Inflammatory macrophage treated with lipopolysaccharide for 4 hours (primary cell): Measurements from ENCODE around the gene HOXD4.
A peak's percentile ranks its signal among the peaks of the same experiment; 100 is the strongest.

ENCODE experiments used
- DNase-seq: peaks from one replicate; pipeline ENCODE4 v3.0.0-alpha.2; 2020

The HOXD4 gene

DNA sequence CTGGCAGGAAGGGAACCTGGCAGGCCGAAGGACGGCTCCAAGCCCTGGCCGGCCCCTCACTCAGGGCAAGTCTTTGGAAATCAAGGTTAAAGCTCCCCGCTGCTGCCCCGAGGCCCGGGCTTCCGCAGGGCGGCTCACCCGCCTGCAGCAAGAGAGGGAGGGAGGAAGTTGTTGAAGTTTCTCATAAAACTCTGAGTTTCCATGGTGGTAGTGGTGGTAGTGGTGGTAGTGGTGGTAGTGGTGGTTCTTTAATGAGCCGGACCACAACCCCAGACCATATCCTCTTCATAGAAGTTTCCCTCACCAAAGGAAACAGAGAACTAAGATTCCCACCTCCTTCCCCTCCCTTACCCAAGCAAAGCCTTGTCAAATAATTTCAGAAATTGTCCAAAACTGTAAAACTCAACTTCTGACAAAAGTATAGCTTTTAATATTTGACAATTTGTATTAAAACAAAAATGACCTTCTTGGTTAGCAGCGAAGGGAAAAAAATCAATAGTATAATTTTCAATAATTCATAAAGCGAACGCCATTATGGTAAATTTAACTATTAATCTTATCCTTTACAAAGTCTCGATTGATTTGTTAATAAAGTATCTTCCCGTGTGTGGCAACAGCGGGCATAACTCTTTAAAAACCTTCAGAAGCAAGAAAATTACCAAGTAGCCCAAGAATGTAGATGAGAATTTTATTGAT, 36.3 kb upstream of the HOXD4 start:
- no peak for DNase-seq

DNA sequence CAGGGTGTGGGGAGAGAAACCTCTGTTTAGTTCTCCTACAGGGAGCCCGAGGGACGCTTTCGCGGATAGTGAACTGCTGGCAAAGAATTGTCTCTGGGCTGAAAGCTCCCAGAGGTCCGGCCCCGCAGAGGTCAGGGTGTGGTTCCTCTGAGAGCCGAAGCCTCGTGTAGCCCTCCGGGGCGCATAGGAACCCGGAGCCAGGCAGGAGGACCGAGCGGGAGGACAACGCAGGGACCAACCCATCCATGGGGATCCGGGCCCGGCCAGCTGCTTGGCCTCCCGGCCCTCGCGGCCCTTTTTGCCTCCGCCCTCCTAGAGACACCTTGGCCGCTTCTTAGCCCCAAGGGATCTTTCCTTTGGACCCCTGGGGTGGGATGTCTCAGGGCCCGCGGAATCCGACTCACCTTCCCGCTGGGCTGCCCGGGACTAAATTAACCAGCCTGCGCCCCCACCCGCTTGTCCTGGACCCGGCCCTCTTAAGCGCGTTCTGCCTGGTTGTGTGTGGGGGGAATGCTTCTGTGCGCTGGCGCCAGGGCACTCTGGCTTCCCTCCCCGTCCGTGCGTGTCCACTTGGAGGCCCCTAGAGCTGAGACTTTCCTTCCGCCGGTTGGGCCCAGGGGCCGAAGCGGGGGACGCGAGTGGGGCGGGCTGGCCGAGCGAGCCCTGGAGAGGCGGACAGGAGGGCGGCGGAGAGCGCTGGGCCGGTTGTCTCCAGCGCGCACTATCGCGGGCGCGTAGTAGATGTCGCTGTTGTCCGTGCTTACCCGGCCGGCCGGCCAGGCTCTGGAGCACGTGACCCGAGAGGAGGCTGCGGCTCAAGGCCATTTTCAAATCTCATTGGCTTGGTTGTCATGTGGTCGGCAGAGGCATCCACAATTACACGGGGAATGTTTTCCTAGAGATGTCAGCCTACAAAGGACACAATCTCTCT, 35.2 kb upstream of the HOXD4 start, which contains the start of gene HOXD10:
Gene HOXD10 (plus strand): TSS at position 896 of the 931 bp plus-strand sequence. CDS start 56 bp downstream, outside the sequence.
- DNase-seq = no peak

DNA sequence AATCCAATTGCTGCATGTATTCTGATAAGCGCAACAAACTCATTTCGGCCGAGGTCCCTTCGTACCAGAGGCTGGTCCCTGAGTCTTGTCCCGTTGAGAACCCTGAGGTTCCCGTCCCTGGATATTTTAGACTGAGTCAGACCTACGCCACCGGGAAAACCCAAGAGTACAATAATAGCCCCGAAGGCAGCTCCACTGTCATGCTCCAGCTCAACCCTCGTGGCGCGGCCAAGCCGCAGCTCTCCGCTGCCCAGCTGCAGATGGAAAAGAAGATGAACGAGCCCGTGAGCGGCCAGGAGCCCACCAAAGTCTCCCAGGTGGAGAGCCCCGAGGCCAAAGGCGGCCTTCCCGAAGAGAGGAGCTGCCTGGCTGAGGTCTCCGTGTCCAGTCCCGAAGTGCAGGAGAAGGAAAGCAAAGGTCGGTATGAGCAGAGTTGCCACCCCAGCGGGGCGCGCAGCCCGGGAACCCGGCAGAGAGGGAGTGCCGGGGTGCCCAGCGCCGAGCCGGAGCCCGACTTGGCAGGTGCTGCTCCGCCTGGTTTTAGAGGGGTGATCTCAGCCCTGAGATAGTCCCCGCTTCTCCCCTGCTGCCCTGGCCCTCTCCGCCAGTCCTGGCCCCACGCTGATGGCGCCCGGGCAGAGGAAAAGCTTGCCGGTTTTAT, 34.1 kb upstream of the HOXD4 start:
- no peak for DNase-seq

DNA sequence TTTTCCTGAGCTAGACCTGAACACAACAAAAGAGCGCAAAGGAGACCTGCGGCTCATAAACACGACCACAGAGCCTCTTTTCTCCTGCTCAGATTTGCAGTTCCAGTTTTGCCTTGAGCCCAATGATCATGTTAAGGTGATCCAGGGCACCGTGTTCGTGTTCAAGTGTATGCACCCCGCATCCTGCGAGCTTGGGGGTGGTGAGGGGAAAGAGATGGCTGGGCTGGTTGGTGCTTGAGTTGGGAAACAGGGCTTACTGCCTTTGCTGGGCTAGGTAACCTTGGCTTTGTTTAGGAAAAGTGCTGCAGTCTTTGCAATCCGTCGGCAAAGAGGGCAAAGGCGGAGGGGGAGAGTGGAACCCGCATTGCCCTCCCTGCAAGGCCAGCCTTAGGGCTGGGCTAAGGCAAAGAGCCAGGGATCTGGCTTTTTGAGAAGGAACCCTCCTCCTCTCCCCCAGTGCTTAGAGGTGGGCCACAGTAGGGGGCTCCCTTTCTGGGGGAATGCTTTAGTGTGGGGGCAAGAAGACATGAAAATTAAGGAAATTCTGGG, 33.5 kb upstream of the HOXD4 start:
- no peak for DNase-seq

DNA sequence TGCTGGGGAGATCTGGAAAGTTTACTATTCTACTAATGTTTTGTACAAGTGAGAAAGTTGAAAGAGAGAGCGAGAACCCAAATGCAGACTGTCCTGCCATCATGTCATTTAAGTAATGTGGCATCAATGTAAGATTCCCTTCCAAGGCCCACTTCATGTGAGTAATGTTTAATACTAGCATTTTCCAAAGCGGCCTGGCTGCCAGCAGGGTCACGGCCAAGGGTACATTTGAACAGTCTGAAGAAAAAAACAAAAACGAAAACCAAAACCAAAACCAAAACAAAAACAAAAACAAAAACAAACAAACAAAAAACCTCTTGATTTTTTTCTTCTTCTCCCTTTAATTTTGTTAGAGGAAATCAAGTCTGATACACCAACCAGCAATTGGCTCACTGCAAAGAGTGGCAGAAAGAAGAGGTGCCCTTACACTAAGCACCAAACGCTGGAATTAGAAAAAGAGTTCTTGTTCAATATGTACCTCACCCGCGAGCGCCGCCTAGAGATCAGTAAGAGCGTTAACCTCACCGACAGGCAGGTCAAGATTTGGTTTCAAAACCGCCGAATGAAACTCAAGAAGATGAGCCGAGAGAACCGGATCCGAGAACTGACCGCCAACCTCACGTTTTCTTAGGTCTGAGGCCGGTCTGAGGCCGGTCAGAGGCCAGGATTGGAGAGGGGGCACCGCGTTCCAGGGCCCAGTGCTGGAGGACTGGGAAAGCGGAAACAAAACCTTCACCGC, 32.6 kb upstream of the HOXD4 start:
- peak; percentile 13 for DNase-seq

DNA sequence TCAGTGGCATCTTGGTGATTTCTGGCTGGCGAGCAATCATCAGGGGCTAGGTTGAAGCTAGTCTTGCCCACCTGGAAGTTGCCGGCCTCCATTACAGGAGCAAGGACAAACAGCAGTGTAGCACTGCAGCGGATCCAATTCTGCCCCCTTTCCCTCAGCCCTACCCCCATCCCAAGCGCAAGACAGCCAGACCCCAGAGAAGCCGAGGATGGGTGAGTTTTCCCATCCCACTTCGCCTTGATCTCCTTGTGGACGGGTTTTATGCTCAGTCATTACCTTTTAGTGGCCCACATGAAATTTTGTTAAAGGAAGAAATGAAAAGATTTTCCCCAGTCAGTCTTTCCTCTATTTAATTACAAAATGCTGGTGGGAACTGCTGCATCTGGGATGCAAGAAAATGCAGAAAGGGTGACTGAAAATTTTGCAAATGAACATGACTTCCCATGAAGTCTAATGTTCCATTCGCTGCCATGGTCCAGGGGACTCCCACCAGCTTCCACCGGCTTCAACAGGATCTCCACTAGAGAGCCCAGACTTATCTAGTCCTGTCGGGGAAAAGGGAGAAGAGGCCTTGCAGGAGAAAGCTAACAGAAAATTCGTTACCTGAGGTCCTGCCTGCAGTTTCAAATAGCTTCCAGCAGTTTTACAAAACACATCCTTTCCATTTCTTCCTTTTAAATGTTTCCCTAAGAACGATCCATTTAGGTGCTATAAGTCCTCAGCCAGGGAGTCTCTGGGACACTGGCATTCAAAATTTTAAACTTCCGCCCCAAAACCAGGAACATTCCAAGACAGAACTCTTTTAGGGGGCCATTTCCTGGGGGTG, 30.8 kb upstream of the HOXD4 start:
- no peak for DNase-seq

DNA sequence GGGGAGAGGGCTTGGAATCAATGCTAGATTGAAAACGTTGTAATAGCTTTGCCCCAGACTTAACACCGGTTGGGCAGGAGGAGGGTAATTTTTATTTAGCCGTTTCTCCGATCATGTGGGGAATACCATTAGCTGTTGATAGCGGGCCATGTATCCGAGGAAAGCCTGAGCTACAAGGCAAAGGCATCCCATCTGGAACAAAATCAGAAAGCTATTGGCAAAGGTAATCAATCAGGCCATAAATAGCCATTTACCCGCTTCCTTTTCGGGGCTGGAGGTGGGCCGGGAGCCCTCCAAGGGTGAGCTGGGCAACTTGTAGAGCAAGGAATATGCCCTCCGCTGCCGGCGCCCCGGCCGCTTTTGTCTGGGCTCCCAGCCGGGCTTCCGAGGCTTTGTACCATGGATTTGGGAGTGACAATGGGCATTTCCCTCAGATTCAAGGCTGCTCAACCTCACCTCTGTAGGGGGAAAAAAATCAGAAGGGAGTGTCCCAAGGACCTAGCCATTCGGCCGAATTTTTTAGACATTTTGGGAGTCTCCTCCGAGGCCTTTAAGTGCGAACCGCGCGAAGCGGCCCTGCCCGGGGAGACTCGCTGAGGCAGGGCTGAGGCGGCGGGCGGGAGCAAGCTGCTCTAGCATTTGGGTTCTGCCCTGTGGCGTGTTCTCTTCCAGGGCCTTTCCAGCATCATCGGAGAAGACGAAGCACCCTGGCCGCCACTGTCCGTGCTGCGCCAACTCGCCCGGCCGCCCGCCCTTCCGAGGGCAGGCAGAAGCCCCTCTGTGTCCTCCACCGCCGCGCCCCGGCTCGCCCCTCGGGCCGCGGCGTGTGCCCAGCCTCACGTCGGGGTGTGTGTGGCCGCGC, 29.9 kb upstream of the HOXD4 start:
- DNase-seq = no peak

DNA sequence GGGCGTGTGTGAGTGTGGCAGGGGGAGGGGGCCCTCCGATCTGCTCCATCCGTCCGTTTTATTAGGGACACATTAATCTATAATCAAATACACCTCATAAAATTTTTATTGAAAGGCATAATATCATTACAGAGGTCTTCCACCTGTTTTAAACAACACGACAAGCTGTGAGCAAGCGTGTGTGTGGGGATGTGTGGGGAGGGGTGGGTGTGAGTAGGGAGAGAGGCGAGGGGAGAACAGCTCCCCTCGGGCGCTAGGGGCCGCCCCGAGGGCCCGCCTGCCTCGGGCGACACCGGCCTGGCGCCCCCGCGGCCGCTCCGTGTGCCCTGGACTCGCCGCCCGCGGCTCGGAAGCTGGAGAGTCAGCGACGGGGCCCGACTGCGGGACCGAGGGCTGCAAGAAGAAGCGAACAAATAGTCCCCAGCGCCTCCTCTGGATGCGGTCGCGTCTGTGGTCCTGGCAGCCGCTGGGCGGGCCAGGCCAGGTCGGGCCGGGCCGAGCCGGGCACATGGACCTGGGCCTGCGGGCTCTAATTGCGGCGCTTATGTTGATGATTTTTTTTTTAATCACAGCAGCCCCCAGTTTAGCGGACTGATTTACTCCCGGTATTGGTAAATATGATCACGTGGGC, 29.2 kb upstream of the HOXD4 start:
- no peak for DNase-seq

DNA sequence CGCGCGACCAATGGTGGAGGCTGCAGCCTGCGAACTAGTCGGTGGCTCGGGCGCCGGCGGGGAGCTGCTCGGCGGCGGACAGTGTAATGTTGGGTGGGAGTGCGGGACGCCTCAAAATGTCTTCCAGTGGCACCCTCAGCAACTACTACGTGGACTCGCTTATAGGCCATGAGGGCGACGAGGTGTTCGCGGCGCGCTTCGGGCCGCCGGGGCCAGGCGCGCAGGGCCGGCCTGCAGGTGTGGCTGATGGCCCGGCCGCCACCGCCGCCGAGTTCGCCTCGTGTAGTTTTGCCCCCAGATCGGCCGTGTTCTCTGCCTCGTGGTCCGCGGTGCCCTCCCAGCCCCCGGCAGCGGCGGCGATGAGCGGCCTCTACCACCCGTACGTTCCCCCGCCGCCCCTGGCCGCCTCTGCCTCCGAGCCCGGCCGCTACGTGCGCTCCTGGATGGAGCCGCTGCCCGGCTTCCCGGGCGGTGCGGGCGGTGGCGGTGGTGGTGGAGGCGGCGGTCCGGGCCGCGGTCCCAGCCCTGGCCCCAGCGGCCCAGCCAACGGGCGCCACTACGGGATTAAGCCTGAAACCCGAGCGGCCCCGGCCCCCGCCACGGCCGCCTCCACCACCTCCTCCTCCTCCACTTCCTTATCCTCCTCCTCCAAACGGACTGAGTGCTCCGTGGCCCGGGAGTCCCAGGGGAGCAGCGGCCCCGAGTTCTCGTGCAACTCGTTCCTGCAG, 28.5 kb upstream of the HOXD4 start, which contains the start of gene HOXD9:
Gene HOXD9 (plus strand): TSS at position 37 of the 728 bp plus-strand sequence. CDS start 50 bp downstream, at position 87.
- DNase-seq = no peak

DNA sequence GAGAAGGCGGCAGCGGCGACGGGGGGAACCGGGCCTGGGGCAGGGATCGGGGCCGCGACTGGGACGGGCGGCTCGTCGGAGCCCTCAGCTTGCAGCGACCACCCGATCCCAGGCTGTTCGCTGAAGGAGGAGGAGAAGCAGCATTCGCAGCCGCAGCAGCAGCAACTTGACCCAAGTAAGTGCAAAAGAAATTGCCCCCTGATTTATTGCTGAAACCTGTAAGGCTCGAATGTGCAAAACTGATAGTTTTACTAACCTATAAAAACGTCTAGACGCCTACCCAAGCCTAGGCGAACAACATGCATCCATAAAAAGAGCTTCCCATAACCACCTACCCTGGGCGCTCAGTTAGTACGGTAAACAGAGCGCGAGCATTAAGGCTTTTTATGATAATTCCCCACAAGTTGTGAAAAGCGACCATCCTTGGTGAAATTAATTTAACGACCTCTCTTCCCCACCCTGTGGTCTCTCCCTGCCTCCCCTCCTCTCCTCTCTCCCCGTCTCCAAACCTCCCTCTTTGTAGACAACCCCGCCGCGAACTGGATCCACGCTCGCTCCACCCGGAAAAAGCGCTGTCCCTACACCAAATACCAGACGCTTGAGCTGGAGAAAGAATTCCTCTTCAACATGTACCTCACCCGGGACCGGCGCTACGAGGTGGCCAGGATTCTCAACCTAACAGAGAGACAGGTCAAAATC, 27.8 kb upstream of the HOXD4 start:
- DNase-seq = no peak

DNA sequence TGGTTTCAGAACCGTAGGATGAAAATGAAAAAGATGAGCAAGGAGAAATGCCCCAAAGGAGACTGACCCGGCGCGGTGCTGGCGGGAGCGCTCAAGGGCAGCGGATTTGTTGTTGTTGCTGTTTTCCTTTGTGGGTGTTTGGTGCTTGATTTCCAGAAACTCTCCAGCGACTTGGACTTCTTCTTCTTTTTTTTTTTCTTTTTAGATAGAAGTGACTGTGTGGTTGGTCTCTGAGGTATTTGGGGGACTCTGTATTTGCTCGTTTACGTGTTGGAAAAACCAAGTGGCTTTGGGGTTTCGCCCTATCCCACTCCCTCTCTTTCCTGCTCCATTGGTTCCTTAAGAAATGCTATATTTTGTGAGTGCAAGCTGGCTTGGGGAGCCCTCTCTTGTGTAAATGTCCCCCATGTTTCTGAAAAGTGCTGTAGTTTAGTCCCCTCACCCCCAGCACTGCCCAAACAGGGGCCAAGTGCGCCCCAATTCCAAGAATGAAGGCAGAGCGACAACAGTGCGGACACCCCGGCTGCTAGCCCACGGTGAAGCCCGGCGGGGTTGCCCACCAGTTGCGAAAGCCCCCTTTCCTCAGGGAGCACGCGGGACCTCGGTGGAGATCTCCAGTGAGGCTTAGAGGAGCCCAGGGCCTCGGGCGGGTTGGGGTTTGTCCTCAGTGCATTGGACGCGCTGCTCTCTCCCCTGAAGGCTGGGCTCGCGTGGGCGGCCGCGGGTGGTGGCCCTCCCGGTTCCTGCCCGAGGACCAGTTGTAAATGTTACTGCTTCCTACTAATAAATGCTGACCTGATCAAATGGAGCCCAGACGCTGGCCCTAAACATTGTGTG, 27.0 kb upstream of the HOXD4 start:
- DNase-seq = no peak

DNA sequence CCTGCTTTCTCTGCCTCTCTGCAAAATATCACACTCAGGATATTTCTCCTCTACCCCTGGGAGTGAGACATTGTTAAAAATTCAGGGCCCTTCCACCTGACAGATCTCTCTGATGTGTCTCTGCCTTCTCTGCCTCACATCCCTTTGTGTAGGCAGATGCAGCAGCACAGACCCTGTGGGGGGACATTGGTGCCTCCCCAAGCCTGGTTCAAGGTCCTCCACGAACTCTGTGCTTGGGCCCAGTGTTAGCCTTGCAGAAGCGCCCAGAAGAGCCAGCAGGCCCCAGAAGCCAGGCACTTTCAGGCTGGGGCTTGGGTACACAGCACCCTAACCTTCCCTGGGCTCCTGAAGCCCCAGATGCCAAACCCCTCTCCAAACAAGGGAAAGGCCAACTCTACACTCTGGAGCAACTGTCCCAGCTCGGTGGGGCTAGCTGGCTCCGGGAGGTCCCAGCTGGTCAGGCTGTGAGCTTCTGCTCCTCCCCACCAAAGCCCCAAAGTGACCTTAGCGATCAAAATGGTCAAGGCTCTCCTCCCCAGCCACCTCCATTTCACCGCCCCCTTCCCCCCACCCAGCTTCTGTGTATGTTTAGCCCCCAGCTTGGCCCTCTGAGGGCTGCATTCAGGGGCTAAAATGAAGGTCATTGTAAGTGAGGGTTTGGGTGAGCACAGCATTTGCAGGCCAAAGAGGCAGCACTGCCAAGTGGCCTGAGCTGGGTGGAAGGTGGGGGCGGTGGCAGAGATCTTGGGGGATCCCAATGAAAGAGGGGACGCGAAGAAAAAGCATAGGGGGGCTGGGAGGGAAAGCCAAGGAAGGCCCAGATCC, 26.2 kb upstream of the HOXD4 start:
- DNase-seq = no peak

DNA sequence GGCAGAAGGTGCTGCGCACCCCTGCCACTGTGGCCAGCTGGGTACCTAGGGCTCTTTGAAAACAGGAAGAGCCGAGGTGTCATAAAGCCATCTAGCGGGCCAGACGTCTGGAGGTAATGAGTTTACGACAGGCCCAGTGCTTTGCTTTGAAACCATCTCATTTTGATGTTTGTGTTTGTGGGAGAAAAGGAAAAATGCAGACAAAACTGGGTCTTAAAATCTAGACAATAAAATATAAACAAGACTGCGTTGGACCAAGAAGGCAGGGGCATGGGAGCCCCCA, 25.6 kb upstream of the HOXD4 start:
- no peak for DNase-seq

DNA sequence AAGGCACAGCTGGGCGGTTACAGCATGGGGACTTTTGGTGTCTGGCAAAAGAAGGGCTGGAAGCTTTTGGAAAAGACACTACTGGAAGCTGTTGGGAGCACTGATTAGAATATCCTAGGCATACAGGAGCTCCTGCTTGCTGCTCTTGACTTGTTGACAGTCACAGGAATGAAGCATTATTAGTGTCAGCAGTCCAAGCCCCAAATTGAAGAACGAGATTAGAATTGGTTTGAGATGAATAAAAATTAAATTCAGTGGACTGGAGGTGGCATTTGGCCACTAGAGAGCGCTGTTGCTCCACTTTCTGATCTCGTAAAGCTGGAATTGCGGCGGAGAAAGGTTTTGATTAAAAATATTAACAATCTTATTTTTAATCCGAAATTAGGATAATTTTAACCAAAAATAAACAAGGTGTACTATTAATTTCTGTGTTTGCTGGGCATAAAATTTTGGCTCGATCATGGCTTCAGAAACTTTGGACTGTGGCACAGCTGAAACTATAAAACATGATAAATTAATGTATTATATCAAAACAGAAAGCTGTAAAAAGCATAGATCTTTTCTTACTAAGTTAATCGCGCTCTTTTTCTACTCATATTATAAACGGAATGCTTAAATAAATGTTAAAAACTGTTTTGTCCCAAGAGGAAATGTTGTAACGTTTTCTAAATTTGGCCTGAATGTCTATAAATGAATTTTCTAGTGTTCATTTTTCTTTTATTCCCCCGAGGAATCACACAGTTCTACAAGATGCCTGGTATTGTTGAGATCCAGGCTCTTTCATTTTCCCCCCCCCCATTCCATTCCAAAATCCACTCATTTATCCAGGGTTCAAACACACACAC, 24.2 kb upstream of the HOXD4 start:
- DNase-seq = peak; percentile 61

DNA sequence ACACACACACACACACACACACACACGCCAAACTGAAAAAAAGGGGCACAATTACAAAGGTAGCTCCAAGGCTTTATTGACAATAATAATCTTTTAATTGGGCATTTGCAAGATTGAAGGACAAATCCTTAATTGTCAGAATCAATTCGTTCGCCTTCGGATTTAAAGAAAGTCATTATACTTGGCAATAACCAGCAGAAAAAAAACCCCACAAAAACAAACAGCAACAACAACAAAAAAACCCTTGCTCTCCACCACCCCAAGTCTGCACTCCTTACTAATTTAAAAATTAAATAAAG, 23.6 kb upstream of the HOXD4 start:
- no peak for DNase-seq
